NCI-H2081 treated with DMSO at 0.1 percent for 48 hours (cell line): Measurements from ENCODE around the gene SYNRG.

Source experiments
- DNase-seq: peaks from one replicate; lab custom pipeline; 2025; lab: John Stamatoyannopoulos, UW

Gene SYNRG

DNA sequence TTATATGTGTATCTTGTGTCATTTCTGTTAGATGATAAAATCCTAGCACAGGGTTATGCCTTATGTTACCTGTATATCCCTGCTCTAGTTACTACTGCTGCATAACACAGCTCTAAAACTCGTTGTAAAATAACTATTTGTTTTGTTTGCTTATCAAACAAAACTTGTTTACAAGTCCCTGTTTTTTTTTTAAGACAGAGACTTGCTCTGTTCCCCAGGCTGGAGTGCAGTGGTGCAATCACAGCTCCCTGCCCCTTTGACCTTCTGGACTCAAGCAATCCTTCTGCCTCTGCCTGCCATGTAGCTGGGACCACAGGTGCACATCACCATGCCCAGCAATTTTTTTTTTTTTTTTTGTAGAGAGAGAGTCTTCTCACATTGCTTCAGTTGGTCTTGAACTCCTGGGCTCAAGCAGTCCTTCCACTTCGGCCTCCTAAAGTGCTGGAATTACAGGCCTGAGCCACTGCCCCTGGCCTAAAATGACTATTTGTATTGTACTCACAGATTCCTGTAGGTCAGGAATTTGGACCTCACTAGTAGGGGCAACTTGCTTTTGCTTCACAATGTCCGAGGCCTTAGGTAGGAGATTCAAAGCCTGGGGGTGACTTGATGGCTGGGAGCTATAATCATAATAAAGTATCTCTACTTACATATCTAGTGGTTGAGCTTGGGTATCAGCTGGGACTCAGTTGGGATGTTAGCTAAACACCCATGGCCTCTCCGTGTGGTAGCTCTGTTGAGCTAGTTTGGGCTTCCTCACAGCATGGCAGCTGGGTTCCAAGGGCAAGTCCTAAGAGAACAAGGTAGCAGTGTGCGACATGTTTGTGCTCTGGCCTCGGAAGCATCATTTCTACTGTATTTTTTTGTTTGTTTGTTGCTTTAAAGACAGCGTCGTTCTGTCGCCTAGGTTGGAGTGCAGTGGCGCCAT lies 106.9 kb downstream of the SYNRG start:
- no peak for DNase-seq

DNA sequence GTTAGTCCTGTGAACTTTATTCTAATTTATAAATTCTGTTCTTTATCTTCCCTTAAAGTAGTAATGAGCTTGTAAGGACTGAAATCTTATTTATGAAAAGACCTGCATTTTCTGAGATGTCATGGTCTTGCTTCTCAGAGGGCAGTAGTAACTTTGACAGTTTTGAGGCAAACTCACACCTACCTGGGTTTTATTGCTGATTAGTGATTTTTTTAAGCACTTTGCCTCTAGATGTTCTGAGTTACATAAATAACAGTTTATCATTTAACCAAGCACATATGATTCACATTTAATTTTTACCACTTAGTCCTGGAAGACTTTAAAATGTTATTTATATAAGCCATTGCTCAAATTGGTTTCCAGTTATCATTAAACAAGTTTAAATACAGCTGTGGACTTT lies 108.8 kb downstream of the SYNRG start:
- no peak for DNase-seq

DNA sequence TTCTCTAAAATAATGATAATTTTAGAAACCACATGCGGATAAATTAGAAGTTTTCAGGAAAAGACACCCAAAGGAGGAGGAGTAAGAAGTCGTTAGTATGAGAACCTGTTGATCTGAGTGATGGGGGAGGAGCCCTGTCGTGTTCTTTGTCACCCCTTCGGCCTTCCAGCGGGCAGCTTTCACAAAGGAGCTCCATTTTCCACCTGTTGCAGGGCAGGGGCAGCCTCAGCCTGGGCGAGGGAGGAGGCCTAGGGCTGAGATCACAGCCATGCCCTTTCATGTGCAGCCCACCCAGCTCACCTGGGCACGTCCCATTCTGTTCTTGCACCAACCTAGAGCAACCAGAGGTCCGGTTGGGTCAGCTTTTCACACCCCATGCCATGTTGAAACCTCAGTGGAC lies 114.2 kb downstream of the SYNRG start:
- no peak for DNase-seq

DNA sequence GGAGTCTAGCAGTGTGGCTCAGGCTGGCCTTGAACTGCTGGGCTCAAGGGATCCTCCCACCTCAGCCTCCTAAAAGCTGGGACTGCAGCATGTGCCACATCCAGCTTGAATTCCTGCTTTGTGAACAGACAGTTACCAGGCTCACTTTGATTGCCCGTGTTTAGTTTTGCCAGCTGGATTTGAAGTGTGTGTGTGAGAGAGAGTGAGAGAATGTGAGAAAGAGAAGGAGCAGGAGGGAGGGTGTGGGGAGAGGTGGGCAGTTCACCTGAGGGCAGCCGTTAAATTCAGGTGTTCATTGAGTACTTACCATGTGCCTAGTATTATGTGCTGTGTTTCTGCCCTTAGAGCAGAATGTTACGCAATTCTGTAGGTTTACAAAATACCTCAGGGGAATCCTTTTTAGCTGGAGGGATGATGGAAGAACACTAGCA lies 114.8 kb downstream of the SYNRG start:
- DNase-seq, result no peak

DNA sequence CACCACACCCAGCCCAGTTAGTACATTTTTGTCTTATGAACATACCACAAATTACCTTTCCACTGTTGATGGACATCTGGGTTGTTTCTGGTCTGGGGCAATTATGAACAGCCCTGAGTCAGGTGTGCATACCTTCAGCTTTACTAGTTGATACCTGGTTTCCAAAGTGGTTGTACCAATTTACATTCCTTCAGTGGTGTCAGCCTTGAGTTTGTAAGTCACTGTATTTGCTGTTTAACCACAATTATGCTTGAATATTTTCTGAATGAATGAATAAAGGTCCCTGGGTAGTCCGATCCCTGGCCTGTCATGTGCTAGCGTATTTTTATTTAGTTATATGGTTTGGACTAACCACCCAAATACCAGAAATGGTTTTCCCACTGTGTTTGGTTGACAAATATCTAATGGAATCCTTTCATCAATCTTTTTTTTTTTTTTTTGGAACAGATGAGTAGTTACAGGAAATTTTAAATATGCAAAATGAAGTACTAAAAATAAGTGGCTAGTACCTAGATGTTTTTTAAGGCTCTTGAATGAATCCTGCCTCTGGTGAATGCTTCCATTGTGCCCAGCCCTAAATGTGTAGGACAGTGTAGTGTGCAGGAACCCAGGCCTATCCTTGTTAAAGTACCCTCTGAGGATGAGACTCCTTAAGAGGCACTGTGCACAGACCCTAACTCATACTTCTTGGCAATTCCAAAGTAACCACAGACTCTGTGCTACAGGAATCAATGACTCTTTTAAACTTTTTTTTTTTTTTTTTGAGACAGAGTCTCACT lies 115.8 kb downstream of the SYNRG start:
- DNase-seq, result no peak

DNA sequence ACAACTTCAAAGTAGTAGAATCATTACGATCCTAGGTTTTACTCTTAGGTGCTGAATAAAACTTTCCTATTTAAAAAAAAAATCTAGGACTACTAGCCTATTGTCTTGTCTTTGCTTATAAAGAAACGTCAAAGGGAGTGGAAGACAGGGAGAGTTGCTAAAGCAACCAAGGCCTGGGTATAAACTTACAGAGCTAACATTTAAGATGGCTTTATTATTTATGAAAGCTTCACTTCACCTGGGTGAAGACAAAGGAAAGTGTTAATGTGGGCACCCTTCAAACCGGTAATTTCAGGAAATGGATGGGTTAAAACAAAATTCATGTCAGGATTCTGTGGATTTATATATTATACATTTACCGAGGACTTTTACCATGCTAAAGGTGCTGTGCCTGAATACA lies 117.1 kb downstream of the SYNRG start:
- DNase-seq, result no peak

DNA sequence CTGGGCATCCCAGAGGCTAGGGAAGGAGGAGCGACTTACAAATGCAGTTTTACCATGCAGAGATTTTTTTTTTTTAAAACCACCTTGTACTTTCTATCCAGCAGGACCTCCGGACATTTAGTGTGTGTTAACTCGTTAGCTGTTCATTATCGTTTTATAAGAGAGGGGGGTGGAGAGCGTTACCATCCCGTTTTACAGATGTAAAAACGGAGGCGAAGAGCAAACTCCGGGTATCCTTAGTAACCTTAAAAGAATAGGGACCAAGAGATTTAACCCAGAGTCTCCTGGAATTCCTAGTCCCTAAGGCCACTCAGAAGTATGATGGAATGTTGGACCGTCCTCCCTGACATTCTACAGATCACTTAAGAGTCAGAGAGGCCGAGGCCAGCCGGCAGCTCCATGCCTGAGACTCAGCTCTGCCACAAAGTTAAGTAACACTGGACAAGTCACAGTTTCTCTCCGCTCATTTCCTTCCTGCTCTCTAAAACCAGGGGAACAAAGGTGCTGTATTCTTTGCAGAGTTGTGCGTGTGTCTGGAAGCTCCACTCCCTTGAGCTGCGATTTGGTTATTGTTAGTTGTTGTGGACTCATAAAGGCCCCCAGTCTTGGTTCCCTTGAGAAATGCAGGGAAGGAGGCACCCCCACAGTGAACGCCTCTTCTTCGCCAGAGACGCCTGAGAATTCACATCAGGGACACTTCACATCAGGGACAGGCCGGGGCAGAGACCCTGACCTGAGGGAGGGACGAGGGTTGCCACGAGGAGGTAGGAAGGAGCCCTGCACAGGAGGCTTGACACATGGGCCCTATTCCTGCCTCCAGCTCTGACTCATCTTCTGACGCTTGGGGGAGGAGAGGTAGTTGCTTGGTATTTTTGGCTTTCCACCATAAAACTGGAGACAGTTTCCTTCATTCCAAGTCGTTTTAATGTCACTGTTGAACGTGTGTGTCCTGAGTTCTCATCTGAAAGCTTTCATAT lies 118.3 kb downstream of the SYNRG start:
- no peak for DNase-seq

DNA sequence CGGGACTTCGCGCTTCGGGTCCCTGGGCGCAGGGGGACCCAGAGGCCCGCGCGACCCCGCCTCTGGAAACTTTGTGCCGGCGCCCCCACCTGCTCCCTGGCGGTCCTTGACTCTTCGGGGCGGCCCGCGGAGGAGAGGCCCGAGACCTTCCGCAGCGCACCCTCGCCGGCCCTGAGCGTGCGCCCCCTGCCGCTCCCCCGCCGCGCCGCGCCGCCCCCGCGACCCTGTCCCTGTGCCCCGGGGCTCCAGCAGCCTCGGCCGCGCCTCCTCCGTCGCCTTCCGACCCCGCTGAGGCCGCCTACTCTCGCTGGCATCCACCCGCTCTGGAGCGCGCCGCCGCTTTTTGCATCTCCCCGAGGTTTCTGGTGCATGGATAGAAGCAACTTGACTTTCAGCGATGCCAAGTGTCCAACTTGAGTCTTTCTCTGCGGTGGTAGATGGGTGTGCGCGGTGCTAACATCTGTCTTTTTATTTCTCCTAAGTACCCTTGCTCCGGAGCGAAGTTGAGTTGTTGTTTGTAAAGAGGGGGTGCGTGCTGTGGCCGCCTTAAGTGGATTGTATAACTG lies 119.1 kb downstream of the SYNRG start:
- no peak for DNase-seq

DNA sequence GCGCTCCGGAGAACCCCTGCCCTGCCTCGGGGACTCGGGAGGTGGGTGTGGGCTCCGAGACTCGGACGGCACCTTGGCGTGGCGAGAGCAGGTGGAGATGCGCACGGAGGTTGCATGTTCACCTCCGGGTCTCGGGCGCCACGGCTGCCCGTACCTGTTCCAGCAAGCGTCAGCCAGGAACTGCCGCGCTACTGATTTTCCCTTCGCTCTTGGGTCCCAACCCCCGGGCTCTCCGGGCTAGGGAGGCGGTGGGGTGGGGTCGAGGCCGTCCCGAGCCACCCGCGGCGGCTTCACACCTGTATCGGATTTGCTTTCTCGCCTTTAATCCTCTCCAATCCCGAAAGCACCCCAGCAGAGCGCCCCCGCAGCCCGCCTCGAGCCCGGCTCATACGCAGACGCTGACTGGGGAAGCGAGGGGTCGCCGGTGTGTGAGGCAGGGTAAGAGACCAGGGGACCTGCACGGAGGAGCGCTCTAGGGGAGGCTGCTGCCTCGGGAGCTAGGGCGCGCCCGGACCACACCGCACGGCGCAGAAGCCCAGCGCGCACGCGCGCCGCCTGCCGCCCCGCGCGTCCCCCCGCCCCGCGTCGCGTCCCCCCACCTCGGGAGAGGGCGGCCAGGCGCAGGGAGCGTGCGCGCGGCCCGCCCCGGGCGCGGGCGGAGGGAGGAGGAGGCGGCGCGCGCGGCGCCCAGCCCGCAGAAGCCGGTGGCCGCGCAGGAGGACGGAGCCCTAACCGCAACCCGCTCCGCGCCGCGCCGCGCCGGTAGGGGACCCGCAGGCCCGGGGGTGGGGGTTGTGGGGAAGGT lies 119.8 kb downstream of the SYNRG start, which contains the start of gene DUSP14:
DUSP14 (plus strand) TSS at position 695 of the 805 bp plus-strand sequence. CDS start 22,382 bp downstream, outside the sequence.
- DNase-seq, result peak; percentile 21

DNA sequence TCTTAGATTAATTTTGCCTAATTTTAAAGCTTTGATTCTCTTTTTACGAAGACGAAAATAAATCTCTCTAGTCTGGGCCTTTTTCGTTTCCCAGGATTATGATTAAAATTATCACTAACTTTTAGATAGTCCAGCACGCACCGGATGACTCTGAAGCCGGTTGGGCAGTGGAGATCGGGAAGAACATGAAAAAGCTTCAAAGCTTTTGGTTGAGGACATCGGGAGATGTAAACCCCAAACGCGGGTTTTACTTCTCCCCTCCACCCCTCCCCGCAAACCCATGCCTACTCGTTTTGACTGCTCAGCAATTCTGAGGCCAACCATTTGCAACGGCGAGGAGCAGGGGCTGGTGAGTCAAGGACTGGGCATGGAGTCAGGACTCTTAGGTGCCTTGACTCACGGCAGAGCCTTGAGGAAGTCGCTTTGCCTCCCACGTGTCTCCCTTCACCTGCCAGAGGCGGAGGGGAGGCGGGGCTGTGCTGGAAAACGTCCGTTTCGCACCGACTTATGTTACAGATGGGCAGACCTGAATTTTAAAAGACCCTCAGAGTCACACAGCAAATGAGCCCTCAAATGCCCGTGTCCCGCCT lies 120.5 kb downstream of the SYNRG start:
- peak; percentile 42 for DNase-seq

DNA sequence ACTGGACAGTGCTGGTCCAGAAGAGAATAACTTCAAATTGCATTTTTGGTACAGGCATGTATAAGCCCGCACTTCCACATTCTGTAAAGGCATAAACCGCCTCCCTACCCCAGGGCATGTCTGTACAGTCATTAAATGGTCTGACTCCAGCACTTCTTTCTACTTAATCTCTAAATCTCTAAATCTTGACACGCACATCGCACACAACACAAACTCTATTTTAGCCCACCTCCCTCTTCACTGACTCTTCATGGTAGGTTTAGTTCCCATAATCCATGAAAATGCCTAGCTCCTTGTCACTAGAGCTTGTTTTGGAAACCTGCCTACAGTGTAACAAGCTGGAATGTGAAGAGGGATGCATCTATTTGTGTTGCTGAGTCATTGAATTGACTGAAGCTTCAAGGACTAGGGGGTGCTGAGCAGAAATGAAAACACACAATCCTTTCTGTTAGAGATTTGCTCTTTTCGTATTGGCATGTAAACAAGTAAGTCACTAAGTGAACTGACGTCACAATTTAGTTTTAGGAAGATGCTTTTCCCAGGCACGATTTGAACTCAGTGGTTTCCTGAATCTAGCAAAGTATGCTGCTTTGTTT lies 121.1 kb downstream of the SYNRG start:
- DNase-seq, result no peak

DNA sequence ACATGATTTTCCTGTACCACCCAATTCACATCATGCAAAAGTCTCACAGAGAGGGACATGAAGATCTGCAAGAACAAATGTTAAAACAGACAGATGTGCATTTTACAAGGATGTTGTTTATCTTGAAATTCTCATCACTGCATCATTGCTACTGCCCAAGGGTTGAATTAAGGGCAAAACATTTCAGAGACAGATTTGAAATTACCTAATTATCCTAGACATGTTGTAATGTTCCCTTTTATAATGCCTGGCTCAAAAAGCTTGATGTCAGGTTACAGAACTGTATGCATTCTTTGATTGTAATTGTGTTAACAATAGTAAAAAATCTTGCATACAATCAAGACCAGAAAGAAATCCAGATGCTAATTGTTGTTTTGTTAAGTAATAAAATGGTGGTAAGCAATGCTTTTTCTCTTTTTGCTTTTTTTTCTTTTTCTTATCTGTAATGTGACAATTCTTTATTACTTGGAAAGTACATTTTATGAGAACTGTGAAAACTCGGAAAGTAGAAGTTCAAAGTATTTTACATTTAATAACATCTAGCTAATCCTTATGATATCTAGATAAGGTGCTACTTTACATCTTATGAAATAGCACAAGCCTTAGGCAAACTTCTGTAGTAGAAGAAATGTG lies 123.2 kb downstream of the SYNRG start:
- DNase-seq, result no peak

DNA sequence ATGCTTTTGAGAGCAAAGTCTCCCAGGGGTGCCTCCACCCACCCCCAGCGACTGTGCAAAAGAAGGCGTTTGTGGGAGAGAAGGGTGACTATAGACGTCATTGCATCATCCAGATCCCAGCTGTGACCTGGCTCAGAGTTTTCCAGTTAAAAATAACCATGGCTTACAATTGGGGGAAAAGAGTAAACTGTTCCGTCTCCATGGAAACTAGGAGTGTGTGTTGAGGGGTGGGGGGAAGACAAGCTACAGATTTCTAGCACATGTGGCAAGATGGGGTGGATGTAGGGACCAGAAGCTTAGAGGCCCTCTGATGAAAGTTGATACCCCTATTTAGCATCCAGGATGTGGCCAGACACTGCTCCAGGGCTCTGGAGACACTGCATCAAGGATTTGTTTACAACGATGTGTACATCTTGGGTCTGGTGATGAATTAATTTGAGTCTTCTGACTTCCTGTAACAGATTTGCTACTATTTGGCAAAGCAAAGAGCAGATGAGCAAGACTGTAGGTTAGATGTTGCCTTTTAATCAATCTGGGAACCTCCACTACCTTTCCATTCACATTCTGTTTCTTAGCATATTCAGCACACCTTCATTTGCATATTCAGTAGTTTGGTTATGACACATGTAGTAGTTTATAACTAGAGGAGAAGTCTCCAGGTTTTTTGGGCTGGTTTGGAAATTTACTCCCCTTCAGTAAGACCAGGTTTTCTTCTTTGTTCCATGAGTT lies 125.7 kb downstream of the SYNRG start:
- DNase-seq, result no peak

DNA sequence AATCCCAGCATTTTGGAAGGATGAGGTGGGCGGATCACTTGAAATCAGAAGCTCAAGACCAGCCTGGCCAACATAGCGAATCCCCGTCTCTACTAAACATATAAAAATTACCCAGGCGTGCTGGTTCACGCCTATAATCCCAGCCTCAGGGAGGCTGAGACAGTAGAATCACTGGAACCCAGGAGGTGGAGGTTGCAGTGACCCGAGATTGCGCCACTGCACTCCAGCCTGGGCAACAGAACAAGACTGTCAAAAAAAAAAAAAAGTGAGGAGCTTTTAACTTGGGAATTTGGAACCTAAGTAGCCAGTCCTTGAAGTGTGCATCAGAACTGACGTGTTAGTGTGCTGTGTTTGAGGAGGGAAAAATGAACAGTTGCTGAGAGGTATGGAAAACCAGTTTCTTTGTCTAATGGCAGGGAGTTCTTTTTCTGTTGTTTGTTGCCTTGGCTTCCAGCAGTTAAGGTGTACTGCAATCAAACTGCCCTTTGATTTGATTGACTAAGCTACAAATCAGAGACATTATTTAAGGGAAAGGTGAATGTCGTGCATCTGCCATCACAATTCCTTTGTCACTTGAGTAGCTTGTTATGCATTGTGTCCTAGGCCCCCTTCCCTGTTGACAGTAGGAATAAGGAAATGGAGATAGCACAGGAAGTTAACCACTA lies 128.1 kb downstream of the SYNRG start:
- DNase-seq, result no peak

DNA sequence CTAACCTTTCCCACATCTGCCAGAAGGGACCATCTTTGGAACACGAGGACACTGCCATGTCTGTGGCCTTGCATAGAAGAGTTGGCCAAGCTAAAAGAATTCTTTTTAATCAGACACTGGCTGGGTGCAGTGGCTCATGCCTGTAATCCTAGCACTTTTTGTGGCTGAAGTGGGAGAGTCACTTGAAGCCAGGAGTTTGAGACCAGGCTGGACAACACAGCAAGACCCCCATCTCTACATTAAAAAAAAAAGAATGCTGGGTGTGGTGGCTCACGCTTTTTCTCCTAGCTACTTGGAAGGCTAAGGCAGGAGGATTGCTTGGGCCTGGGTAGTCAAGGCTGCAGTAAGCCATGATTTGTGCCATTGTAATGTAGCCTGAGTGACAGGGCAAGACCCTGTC lies 128.8 kb downstream of the SYNRG start:
- no peak for DNase-seq

DNA sequence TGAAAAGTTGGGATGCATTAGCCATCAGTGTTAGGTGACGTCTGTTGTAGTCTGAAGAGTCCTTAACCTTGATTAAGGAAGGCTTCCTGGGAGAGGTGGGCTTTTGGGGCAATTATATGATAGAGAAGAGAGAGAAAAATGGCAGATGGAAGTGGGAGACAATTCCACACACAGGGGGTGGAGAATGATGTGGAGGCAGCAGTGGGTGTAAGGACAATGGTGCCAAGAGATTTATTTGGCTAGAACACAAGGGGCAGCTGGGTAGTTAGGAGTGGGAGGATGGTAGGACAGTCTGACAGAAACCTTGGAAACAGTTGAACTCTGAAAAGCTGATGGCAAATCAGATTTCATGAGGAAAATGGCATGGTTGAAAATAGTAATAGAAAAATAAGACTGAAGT lies 130.2 kb downstream of the SYNRG start:
- DNase-seq, result no peak

DNA sequence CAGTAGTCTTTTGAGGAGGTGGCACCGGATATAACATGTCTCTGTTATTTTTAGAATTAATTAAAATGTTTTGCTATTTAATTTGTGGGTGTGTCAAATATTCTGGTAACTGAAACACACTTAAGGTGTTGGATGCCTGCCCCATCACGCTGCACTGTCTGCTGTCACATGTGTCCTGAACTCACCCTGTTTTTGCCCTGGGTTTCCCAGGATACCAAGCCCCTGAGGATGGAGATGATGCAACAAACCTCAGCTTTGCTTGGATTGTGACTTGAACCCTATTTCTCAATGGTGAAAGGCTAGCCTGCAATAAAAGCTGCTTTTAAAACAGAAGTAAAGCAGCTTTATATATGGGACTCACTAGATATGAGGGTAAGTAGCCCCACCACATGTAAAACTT lies 131.0 kb downstream of the SYNRG start:
- no peak for DNase-seq
